ENCODE measurements around the gene RMDN3. TPM values are rescaled to one million over a fixed set of nuclear protein-coding genes. Genes with fewer than 3 reads are reported as not detected.
A peak's percentile ranks its signal among the peaks of the same experiment; 100 is the strongest.

The RMDN3 gene
- total RNA-seq, 1 donor from 2014 or later, result 26.5 TPM

DNA sequence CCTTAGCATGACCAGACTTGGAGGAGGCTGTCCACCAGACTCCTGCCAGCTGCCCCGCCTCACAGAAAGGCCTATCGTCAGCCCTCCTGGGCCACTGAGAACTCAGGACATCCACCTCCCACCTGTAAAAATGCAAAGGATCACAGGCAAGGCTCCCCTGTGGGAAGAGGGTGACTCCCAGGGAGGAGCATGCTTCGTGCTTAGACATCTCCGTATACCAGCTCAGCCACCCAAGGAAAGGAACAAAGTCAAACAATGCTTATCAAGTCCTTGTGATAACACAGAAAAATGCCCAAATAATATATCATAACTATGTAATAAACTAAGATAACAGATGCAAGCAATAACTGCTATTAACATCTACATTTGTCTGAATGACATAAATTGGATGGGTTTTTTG lies 4.2 kb downstream of the RMDN3 start:
- no peak for DNase-seq (ENCODE audit: extremely low read depth, low read depth, low spot score)

DNA sequence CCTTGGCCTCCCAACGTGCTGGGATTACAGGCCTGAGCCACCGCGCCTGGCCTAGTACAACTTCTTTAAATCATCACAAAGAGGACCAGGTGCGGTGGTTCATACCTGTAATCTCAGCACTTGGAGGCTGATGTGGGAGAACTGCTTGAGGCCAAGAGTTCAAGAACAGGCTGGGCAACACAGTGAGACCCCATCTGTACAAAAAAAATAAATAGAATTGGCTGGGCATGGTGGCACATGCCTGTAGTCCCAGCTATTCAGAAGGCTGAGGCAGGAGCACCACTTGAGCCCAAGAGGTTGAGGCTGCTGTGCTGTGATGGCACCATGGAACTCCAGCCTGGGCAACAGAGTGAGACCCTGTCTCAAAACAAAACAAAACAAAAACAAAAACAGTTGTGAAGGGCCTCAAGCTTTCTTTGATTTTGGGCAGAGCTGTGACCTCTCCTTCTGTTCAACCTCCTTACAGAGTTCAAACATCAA lies 5.9 kb downstream of the RMDN3 start:
- no peak for DNase-seq (ENCODE audit: extremely low read depth, low read depth, low spot score)

DNA sequence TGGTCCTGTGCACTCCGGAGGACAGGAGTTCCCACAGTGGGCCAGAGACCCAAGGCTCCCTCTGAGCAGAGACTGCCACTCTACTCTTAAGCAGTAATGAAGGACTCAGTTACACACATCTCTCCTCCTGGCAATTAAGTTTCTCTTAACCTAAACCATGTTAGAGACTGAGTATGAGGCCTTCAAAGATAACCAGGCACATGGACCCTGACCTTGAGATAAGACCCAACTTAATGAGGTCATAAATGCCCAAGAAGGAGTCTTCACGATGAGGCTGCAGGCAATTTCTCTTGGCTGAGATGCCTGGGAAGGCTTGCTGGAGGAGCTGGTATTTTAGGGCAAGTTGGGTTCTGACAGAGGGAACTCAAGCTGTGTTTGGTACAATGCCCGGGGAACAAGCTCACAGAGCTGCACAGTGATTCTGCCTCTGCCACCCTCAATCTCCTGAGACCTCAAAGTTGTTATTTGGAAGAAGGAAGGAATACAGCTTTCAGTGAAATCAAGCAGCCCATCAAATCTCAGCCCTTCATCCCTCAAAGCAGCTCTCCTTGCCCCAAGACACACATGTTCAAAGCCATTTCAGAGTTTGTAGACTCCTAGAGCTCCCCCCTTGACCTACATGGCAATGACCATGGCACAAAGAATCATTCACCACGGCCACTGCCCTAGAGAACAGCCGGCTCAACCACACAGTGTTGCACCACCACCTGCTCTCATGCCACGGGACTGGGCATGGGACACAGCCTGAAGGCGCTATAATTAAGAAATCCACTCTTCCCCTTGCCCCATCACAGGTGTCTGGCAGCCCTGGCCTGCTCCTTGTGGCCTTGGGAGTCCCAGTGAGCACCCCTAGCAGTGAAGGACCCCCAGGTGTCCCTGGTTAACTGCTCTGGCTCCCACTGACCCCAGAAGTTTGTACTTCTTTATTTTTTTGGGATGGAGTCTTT lies 7.1 kb downstream of the RMDN3 start:
- DNase-seq (ENCODE audit: extremely low read depth, low read depth, low spot score), result no peak

DNA sequence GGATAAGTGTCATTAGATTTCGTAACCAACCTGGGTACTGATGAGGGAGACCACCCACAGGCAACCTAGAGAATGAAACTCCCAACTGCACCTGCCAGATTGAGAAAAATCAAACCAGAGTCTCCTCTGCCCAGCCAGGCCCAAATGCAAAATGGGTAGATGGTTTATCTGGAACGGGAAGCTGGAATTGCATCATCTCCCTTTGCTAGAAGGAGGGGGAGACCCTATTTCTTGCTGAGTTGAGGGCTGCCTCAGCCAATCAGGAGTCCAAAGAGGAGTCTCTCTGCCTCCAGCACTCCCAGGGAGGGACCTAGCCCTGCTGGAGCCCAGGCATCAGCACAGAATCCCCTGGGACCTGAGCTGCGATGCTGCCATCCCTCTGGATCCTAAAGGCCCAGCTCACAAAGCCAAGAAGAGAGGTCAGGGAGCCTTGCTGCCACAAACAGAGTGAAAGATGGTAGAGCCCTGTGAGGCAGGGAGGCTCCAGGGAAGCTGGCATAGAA lies 8.1 kb downstream of the RMDN3 start:
- DNase-seq (ENCODE audit: extremely low read depth, low read depth, low spot score), result no peak

DNA sequence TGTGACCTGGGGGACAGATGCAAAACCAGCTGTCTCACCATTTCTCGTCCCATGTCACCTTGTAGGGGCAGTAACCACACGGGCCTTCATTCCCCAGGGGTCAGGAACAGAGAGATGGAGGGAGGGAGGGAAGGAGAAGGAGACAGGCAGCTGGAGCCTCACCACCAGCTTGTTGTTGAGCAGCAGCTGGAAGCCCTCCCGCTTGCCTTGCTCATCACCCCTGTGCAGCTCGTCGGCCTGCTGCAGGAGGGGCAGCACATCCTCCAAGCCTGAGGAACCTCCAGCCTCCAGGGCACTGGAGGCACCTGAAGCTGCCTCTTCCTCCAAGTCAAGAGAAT lies 10.3 kb downstream of the RMDN3 start:
- no peak for DNase-seq (ENCODE audit: extremely low read depth, low read depth, low spot score)

DNA sequence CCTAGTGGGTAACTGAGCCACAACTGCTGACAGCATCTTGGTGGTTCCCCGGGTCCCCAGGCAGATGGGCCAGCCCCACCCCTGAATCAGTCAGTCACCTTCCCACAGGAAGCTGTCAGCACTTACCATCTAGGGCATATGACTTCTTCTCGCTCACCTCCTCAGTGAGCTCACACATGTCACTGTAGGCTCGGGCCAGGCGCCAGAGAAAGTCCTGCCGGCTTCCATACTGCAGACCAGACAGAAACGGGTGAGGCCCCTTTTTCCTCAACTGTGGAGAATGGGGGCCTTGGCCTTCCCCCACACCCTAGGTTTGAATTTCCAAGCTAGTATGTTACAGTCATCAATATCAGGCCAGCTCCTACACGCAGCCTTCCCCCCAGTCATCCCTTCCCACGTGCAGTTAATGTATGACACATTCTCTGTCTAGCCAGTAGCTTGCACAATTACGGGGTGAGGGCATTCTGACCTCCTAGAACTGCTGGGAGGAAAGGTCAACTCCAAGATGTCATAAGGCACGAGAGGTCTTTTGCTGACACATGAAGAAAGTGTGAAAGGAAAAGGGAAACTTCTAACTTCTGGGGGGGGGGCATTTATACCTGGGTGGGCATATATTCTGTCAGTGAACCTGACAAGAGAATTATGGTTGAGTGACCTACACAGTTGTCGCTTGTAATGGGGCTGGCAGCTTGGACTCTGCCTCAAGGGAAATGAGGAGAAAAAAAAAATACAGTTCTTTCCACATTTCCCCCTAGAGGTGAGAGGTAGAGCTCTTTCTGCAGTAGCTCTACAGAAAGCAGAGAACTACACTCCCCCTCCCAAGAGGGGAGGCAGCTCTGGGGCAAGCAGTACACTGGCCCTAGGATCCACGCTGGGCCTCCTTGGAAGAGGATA lies 10.9 kb downstream of the RMDN3 start:
- DNase-seq (ENCODE audit: extremely low read depth, low read depth, low spot score), result no peak

DNA sequence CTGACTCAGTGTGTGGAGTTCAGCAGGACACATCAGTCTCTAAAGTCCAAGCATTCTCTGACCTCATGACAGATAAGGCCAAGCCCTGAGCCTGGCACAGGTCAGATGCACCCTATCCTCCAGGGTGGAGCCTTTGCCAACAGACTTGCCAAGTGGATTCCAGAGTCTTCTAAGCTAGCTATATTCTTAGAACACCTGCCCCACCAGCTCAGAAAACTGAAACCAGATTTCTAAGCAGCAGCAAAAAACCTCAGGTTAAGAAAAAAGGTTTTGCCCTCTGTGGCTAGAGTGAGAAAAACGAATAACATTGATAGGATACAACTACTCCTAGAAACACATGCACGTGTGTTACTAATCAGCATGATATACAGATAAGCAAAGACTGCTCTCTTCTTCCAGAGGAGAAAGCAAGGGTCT lies 11.6 kb downstream of the RMDN3 start:
- no peak for DNase-seq (ENCODE audit: extremely low read depth, low read depth, low spot score)

DNA sequence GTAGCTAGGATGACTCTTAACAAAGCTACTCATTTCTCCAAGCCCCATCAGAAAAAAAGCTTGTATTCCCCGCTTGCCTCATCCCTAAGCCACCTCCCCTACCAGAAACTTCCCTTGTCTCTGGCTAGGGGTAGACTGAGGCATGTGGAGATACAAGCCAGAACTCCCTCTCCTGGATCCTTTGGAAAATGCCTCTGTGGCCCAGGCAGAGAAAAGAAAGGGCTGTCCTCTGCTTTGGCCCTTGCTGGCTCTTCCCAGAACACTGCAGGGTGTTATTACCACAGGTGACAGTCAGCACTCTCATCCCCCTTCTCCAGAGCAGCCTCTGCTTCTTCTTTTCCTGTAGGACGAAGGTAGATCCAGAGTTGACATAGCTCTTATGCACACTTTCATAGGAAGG lies 15.2 kb downstream of the RMDN3 start:
- no peak for DNase-seq (ENCODE audit: extremely low read depth, low read depth, low spot score)

DNA sequence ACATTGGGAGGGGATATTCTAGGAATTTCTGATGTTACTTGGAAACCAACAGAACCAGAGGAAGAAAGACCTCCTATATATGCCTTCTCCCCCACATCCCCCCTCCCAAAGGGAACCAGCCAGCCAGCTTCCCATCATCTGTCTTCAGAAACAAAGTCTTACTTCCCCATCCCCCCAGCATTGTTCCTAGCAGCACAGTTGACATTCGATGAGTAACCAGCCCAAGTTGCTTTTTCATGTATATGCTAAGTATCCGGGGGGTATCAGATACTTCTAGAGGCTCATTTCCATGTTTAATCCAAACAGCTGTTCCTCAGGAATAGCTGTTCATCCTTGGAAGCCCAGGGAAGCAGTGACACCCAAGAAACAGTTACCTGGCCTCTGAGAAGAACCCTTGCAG lies 16.0 kb downstream of the RMDN3 start:
- DNase-seq (ENCODE audit: extremely low read depth, low read depth, low spot score), result no peak

DNA sequence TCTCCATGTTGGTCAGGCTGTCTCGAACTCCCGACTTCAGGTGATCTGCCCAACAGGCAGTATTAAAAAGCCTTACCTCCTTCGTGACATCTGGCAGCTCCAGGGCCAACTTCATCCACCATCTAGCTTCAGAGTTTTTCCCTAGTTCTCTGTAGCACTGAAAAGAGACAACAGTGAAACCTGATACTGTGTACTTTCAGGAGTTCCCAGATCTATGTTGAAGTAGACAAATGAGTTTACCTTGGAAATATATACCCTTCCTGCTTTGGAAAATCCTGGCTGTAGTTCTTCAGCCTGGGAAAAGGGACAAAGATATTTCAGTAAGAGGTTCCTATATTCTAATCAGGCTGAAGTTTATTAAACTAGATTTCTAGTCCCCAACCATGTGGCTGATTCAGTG lies 18.0 kb downstream of the RMDN3 start:
- no peak for DNase-seq (ENCODE audit: extremely low read depth, low read depth, low spot score)

DNA sequence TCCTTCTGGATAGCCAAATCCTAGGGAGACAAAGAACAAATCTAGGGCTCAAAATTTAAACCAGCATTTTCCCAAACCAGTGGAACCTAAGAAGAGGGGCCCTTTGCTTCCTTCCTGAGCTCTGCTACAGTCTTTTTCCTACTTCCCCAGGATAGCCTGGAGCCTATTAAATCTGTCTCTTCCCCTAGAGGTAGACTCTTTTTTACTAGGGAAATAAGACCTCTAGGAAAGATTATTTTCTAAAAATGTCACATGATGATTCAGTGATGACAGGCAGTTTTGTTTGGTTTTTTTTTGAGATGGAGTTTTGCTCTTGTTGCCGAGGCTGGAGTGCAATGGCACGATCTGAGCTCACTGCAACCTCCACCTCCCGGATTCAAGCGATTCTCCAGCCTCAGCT lies 18.5 kb downstream of the RMDN3 start:
- no peak for DNase-seq (ENCODE audit: extremely low read depth, low read depth, low spot score)

DNA sequence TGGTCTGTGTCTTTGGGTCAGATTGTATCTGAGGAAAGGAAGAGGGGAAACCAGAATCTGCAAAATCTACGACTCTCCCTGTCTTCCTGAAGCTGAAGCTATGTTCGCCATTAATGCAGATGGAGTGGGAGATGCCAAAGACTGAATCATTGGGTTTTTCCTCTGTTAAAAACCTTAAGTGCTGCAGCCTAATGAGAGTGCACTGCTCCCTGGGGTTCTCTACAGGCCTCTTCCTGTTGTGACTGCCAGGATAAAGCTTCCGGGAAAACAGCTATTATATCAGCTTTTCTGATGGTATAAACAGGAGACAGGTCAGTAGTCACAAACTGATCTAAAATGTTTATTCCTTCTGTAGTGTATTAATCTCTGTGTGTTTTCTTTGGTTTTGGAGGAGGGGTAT lies 24.0 kb downstream of the RMDN3 start:
- DNase-seq (ENCODE audit: extremely low read depth, low read depth, low spot score), result no peak

DNA sequence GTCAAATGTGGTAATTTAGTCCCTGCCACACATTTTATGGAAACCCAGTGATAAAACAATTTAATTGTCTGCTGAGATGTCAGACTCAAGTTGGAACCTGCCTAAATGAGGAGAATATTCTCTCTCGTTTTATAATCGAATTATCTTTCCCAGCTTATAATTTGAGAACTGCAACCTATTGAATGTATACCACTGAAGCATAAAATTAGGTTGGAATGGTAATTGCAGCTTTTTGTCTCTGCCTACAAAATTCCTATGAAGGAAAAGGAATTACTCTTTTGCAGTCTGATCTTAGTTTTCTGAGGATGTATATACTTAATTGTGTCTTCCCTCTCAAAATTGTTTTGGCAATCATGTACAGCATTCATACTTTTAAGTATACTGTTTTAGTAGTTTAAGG lies 31.1 kb downstream of the RMDN3 start:
- DNase-seq (ENCODE audit: extremely low read depth, low read depth, low spot score), result no peak

DNA sequence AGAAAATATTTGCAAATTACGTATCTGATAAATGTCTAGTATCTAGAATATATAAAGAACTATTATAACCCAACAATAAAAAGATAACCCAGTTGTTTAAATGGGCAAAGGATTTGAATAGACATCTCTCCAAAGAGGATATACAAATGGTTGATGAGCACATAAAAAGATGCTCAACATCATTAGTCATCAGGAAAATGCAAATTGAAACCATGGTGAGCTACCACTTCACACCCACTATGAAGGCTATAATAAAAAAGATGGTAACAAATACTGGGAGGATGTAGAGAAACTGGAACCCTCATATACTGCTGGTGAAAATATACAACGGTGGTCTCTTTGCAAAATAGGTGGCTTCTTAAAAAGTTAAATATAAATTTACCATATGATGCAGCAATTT lies 32.1 kb downstream of the RMDN3 start:
- DNase-seq (ENCODE audit: extremely low read depth, low read depth, low spot score), result no peak

DNA sequence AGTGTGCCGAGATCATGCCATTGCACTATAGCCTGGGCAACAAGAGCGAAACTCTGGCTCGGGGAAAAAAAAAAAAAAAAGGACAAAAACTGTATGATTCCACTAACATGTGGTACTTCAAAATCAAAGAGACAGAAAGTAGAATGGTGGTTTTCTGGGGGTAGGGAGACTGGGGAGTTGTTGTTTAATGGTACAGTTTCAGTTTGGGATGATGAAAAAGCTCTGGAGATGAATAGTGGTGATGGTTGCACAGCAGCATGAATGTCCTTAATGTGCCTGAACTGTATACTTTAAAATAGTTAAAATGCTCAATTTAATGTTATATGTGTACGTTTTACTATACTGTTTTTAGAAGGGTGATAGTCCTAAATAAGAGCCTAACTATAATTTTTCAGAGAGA lies 32.7 kb downstream of the RMDN3 start:
- no peak for DNase-seq (ENCODE audit: extremely low read depth, low read depth, low spot score)

DNA sequence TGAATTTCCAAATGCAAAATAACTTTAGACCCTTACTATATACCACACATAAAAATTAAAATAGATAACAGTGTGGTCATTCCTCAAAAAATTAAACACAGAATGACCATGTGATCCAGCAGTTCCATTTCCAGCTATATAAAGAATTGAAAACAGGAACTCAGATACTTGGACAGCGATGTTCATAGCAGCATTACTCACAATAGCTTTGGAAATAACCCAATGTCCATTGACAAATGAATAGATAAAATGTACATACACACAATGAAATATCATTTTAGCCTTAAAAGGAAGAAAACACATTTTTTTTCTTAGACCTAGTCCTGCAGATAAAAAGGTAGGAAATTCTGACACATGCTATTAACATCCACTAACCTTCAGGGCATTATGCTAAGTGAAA lies 33.4 kb downstream of the RMDN3 start:
- DNase-seq (ENCODE audit: extremely low read depth, low read depth, low spot score), result no peak

DNA sequence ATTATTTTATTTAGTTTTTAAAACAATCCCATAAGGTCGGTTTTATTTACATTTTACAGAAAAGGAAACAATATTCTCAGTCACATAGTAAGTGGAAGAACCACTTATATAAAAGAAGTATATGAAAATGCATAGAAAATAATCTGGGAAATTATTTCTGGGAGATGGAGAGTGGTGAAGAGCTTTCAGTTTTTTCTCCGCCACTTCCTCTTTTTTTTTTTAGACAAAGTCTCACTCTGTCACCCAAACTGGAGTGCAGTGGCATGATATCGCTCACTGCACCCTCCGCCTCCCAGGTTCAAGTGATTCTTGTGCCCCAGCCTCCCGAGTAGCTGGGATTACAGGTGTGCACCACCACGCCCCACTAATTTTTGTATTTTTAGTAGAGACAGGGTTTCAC lies 38.9 kb downstream of the RMDN3 start:
- no peak for DNase-seq (ENCODE audit: extremely low read depth, low read depth, low spot score)

DNA sequence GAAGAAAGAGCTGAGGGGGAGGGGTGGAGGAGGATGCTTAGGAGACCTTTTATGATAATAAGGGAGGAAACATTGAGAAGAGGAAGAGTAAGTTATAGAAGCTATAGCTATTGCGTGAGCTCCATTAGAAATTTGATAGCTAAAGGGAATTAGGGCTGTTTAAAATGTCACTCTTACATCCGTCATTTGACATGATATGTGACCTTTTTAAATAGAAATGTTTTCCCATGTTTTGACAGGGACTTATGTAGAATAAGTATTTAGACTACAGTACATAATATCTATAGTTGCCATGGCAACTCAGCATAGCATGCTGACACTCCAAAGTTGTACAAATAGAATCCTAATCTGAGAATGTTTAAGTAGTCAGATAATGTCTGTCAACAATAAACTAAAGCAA lies 40.9 kb downstream of the RMDN3 start:
- no peak for DNase-seq (ENCODE audit: extremely low read depth, low read depth, low spot score)

DNA sequence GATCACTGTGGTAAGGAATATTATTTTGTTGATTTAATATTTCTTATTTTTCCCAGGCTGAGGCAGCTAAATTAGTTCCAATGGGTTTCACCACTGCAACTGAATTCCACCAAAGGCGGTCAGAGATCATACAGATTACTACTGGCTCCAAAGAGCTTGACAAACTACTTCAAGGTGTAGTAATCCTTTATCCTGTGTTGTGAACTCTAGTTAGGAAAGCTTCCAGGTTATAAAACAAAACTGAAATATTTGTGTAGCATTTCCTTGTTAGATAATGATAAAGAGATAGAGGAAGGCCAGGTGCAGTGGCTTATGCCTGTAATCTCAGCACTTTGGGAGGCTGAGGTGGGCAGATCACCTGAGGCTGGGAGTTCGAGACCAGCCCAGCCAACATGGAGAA lies 48.9 kb downstream of the RMDN3 start:
- no peak for DNase-seq (ENCODE audit: extremely low read depth, low read depth, low spot score)

DNA sequence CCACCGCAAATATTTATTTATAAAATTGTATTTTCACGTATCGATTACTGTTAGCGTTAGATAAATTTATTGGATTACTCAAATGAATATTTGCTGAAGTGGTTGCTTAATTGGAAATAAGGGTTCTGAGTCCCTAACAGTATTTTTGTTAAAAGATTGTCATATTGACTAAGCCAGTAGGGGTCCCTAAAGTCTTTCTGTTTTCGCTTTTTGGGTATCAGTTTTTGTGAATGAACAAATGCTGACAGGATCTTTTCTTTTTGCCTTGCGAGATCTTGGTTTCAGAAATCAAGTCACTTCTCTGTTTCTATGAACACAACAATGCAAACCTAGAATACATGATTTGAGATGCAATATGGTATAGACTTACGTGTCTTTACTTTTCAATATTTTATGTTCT lies 53.0 kb downstream of the RMDN3 start:
- DNase-seq (ENCODE audit: extremely low read depth, low read depth, low spot score), result peak; percentile 12

DNA sequence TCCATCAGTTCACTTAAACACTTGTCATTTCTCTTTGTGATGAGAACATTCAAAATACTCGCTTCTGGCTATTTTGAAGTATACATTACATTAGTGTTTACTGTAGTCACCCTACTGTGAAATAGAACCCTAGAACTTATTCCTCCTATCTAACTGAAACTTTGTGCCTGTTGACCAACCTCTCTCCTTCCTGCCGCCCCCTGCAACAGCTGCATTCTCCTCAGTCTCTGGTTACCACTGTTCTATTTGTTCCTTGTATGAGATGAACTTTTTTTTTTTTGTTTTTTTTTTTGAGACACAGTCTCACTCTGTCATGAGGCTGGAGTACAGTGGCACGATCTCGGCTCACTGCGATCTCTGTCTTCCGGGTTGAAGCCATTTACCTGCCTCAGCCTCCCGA lies 57.1 kb downstream of the RMDN3 start:
- no peak for DNase-seq (ENCODE audit: extremely low read depth, low read depth, low spot score)

DNA sequence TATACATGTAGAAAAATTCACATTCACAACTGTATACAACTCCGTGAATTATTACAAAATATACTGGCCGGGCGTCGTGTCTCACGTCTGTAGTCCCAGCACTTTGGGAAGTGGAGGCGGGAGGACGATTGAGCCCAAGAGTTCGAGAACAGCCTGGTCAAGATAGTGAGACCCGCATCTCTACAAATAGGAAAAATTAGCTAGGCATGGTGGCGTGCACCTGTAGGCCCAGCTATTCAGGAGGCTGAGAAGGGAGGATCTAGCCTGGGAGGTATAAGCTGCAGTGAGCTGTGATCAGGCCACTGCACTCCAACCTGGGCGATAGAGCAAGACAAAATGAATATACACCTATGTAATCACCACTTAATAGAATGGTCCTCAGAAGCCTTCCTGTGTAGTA lies 58.8 kb downstream of the RMDN3 start:
- DNase-seq (ENCODE audit: extremely low read depth, low read depth, low spot score), result no peak

Measured in glomerular endothelial cell (primary cell).